SH-SY5Y (cell line): ENCODE measurements around the gene TNFRSF1A.

Experiments
- GATA2 ChIP-seq: IDR thresholded peaks from 2 replicates; pipeline ENCODE4 v1.6.1; 2011; ENCODE audit warnings: mild to moderate bottlenecking, low read depth, low read length
- GATA3 ChIP-seq: IDR thresholded peaks from 2 replicates; pipeline ENCODE4 v1.6.1; 2011; ENCODE audit warnings: low read depth, mild to moderate bottlenecking, low read length, moderate library complexity

DNA sequence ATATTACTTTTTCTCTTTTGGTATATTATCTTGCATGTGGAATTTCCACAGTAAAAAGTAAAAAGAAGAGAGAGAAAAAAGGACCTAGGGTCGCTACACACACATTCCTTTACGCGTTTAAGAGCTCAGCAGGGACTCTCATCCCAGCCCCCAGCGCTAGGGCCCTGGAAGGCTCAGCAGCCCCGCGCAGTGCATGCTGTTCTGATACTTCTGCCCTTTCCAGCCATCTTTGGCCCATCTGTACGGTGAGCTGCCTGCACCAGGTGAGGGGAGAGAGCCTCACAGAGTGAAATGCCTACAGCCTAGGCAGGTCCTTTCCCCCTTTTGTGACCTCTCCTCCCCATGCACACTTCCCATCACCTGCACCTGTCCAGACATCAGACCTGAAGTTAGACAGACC, 40.5 kb upstream of the TNFRSF1A start:
- TF ChIP-seq GATA2 (no peak), GATA3 (no peak)
